ENCODE measurements around the gene ERBB2.
A peak's percentile ranks its signal among the peaks of the same experiment; 100 is the strongest.

Gene ERBB2

GRCh38 chr17:39699818-39700147 is at the start of gene ERBB2:
Gene ERBB2, plus strand, starts transcription at chr17:39700064. Its CDS starts 175 bp downstream, at chr17:39700239.
- Histone ChIP-seq H3K4me3 (peak within 1 kb of the TSS; percentile 55 to 90 (median 78)), H3K27ac (peak within 1 kb of the TSS; percentile 72 to 95 (median 89))

GRCh38 chr17:39650121-39650579 is 49.7 kb upstream of the ERBB2 start:
- H3K27ac ChIP-seq: no peak overlapping the region
- no peak overlapping the region for H3K4me3 ChIP-seq

GRCh38 chr17:39651923-39652586 is 47.8 kb upstream of the ERBB2 start:
- Histone ChIP-seq H3K27ac (peak overlapping the region in 4 of 21 experiments; percentile 3 to 34 (median 10)), H3K4me3 (no peak overlapping the region)

- Histone ChIP-seq H3K27ac (peak overlapping the region in 2 of 21 experiments; percentile 8 to 12), H3K4me3 (no peak overlapping the region)
Observed at GRCh38 chr17:39652587-39653315, 47.1 kb upstream of the ERBB2 start.

- H3K27ac ChIP-seq: peak overlapping the region in 1 of 21 experiments; percentile 12
- no peak overlapping the region for H3K4me3 ChIP-seq
Observed at GRCh38 chr17:39653316-39653661, 46.6 kb upstream of the ERBB2 start.

GRCh38 chr17:39653662-39654331 is 46.1 kb upstream of the ERBB2 start:
- no peak overlapping the region for H3K4me3 ChIP-seq
- no peak overlapping the region for H3K27ac ChIP-seq

- Histone ChIP-seq H3K4me3 (no peak overlapping the region), H3K27ac (no peak overlapping the region)
Observed at GRCh38 chr17:39655105-39655504, 44.8 kb upstream of the ERBB2 start.

GRCh38 chr17:39658346-39658745 is 41.5 kb upstream of the ERBB2 start:
- Histone ChIP-seq H3K4me3 (no peak overlapping the region), H3K27ac (peak overlapping the region in 4 of 21 experiments; percentile 53 to 91 (median 76))

- peak overlapping the region in 11 of 21 experiments; percentile 9 to 91 (median 51) for H3K27ac ChIP-seq
- no peak overlapping the region for H3K4me3 ChIP-seq
Observed at GRCh38 chr17:39658760-39659159, 41.1 kb upstream of the ERBB2 start.

GRCh38 chr17:39659279-39660010 is 40.4 kb upstream of the ERBB2 start:
- Histone ChIP-seq H3K4me3 (no peak overlapping the region), H3K27ac (peak overlapping the region in 13 of 21 experiments; percentile 9 to 91 (median 51))

GRCh38 chr17:39660011-39660360 is 39.9 kb upstream of the ERBB2 start:
- Histone ChIP-seq H3K27ac (peak overlapping the region in 11 of 21 experiments; percentile 19 to 91 (median 51)), H3K4me3 (no peak overlapping the region)

GRCh38 chr17:39660397-39661385 is 39.2 kb upstream of the ERBB2 start:
- Histone ChIP-seq H3K27ac (peak overlapping the region in 10 of 21 experiments; percentile 19 to 91 (median 52)), H3K4me3 (no peak overlapping the region)

- Histone ChIP-seq H3K4me3 (no peak overlapping the region), H3K27ac (peak overlapping the region in 1 of 21 experiments; percentile 0)
Observed at GRCh38 chr17:39661744-39662541, 37.9 kb upstream of the ERBB2 start.

- Histone ChIP-seq H3K27ac (peak overlapping the region in 2 of 21 experiments; percentile 0 to 23), H3K4me3 (no peak overlapping the region)
Observed at GRCh38 chr17:39662551-39663339, 37.1 kb upstream of the ERBB2 start.

GRCh38 chr17:39663340-39663687 is 36.5 kb upstream of the ERBB2 start:
- H3K4me3 ChIP-seq: no peak overlapping the region
- no peak overlapping the region for H3K27ac ChIP-seq

GRCh38 chr17:39663688-39664580 is 35.9 kb upstream of the ERBB2 start:
- H3K4me3 ChIP-seq: no peak overlapping the region
- peak overlapping the region in 1 of 21 experiments; percentile 25 for H3K27ac ChIP-seq
